Omental fat pad (tissue), 4 donors: ENCODE measurements around the gene INPP5D. TPM values are rescaled to one million over a fixed set of nuclear protein-coding genes. Genes with fewer than 3 reads are reported as not detected.

Experiments used
- ATAC-seq: fragments of 150-250 bp; one replicate; pipeline ENCODE4 v1.9.1; 2016; ENCODE audit warnings: mild to moderate bottlenecking, moderate library complexity; ENCODE audit not compliant: low FRiP score
- DNase-seq: peaks from one replicate; pipeline ENCODE4 v3.0.0-alpha.2; 2019; ENCODE audit warnings: low spot score
- CTCF ChIP-seq, 3 donors: fragments of 450-650 bp; IDR thresholded peaks; one replicate each; pipeline ENCODE4 v1.5.1; 2016 to 2017; ENCODE audit warnings: antibody characterized with exemption in 3 of 3, mild to moderate bottlenecking in 3 of 3, moderate library complexity in 2 of 3
- total RNA-seq, 4 donors: library from RNA; depleted of rRNA; stranded (reverse); fragments of >200 nt; gene quantifications; one replicate each; pipeline ENCODE4 v1.1.0, GENCODE V29; 2016

INPP5D gene
- total RNA-seq, 4 donors from 2014 or later: 17.9 to 55.8 (median 27.6) TPM

DNA sequence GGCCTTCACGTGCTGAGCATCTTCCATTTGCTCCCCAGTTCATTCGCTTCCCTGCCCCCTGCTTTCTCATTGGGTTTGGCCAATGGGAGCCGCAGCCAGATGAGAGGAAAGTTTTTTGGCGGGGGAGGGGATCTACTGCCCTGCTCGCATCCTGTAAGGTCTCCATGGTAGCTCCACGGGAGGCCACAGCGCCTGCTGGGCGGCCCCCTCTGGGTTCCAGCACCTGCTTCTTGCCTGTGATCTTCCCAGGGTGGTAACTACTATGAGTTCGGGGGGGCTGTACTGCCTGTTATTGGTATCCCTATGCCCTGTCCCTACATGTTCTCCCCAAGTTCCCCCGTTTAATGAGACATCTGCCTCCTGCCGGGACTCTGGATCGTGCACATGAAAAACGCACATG, 57.2 kb downstream of the INPP5D start:
- TF ChIP-seq CTCF (IDR thresholded peaks at IDR 0.05): no peak
- ATAC-seq (no peak), DNase-seq (no peak)

- no peak for ATAC-seq
- TF ChIP-seq CTCF (IDR thresholded peaks at IDR 0.05): no peak
- DNase-seq: no peak
Measured at GRCh38 chr2:233117811-233118647, 57.9 kb downstream of the INPP5D start.

DNA sequence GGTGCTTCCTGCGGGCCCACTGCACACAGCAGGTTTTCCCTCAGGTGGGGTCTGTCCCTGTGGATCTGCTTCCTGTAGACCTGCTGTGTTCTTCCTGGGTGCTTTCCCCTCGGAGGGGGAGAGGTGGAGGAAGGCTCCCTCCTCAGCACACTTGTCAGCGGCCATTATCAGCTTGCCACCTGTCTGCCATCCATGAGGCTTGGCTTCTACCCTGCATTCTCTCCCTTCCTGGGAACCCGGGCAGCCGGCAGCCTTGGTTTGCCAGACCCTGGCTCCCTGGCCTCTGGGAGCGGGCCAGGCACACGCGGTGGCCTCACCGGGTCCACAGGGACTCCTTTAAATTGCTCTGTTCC, 58.5 kb downstream of the INPP5D start:
- DNase-seq (no peak), ATAC-seq (no peak)
- no peak for TF ChIP-seq CTCF (IDR thresholded peaks at IDR 0.05)

DNA sequence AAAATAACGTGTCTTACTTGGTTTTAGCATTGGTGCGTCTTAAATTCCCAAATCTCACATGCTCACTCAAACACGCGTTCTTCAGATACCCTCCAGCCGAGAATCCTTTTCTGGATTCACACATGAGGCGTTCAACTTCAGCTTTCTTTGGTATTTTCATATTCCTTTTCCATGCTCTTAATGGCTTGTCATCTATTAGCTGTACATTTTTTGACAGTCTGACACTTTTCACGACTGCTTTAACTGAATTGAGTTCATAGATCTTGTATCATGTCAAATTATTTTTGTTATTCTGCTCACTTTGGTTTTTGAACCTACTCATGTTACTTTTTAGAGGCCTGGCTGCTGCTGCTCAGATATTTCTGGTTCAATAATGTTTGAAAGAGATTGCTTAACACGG, 59.0 kb downstream of the INPP5D start:
- no peak for TF ChIP-seq CTCF (IDR thresholded peaks at IDR 0.05)
- DNase-seq (no peak), ATAC-seq (no peak)

GRCh38 chr2:233119806-233120205, 59.7 kb downstream of the INPP5D start:
- TF ChIP-seq CTCF (IDR thresholded peaks at IDR 0.05): no peak
- no peak for DNase-seq
- no peak for ATAC-seq

DNA sequence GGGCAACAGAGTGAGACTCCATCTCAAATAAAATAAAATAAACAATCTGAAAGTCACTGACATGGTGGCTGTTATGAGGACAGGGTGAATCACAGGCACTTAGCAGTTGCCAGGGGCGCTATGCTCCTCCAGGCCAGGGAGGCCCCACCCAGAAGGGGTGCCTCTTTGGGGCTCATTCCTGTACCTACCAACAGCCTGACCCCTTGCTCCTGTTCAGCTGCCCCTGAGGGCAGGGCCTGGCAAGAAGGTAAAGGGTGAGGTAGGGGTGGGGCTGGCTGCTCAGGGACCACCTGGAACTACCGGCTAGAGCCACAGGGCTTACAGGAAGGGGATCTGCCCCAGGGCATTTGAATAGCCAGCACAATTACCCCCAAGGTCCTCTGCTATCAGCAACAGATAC, 60.3 kb downstream of the INPP5D start:
- DNase-seq (no peak), ATAC-seq (no peak)
- no peak for TF ChIP-seq CTCF (IDR thresholded peaks at IDR 0.05)

DNA sequence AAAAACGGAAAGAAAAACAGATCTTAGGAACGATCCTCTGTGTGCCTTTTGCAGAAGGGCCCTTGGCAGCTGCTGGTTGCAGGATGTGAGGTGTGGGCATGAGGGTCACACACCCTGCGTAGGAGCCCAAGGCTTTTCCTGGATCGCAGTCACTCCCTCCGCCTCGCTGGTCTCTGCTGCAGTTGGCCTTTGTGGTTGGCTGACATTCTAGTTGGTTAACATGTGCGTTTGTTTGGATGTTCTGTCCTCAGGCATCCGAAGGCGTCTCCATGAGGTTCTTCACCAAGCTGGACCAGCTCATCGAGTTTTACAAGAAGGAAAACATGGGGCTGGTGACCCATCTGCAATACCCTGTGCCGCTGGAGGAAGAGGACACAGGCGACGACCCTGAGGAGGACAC, 61.7 kb downstream of the INPP5D start:
- DNase-seq: no peak

More for the DNA sequence above, 61.7 kb downstream of the INPP5D start:
- no peak for ATAC-seq
- TF ChIP-seq CTCF (IDR thresholded peaks at IDR 0.05): no peak
